ENCODE results near the gene OSMR. TPM values are rescaled to one million over a fixed set of nuclear protein-coding genes. Genes with fewer than 3 reads are reported as not detected.

The OSMR gene
- total RNA-seq, 1 donor from 2014 or later = 17.4 TPM

- H3K4me3 Mint-ChIP-seq (ENCODE audit: unreplicated experiment) = no peak overlapping the region
- DNase-seq (ENCODE audit: low spot score) = no peak
- peaks cover 18% of the 10 kb centered on the region for H3K36me3 Mint-ChIP-seq (ENCODE audit: low read depth, unreplicated experiment)
- no peak overlapping the region for H3K27ac Mint-ChIP-seq (ENCODE audit: unreplicated experiment)
- no peaks in the 10 kb centered on the region for H3K27me3 Mint-ChIP-seq (ENCODE audit: unreplicated experiment)
- no peak for TF ChIP-seq CTCF (IDR thresholded peaks at IDR 0.05; ENCODE audit: unreplicated experiment)
- H3K9me3 Mint-ChIP-seq (ENCODE audit: unreplicated experiment) = no peaks in the 10 kb centered on the region
- H3K4me1 Mint-ChIP-seq (ENCODE audit: unreplicated experiment) = peaks cover 7% of the 10 kb centered on the region
These were observed 81.7 kb downstream of the OSMR start for GRCh38 chr5:38927470-38927869.

- Mint-ChIP-seq H3K4me1 (ENCODE audit: unreplicated experiment) (no peaks in the 10 kb centered on the region), H3K27ac (ENCODE audit: unreplicated experiment) (no peak overlapping the region), H3K27me3 (ENCODE audit: unreplicated experiment) (no peaks in the 10 kb centered on the region), H3K36me3 (ENCODE audit: low read depth, unreplicated experiment) (peaks cover 24% of the 10 kb centered on the region), H3K4me3 (ENCODE audit: unreplicated experiment) (no peak overlapping the region), H3K9me3 (ENCODE audit: unreplicated experiment) (no peaks in the 10 kb centered on the region)
- DNase-seq (ENCODE audit: low spot score) = no peak
- TF ChIP-seq CTCF (IDR thresholded peaks at IDR 0.05; ENCODE audit: unreplicated experiment) = no peak
These were observed 84.0 kb downstream of the OSMR start for GRCh38 chr5:38929838-38930237.

GRCh38 chr5:38931731-38932130 is 85.9 kb downstream of the OSMR start:
- TF ChIP-seq CTCF (IDR thresholded peaks at IDR 0.05; ENCODE audit: unreplicated experiment) = no peak
- Mint-ChIP-seq H3K27ac (ENCODE audit: unreplicated experiment) (no peak overlapping the region), H3K9me3 (ENCODE audit: unreplicated experiment) (no peaks in the 10 kb centered on the region), H3K36me3 (ENCODE audit: low read depth, unreplicated experiment) (peaks cover 14% of the 10 kb centered on the region), H3K27me3 (ENCODE audit: unreplicated experiment) (no peaks in the 10 kb centered on the region), H3K4me3 (ENCODE audit: unreplicated experiment) (no peak overlapping the region), H3K4me1 (ENCODE audit: unreplicated experiment) (no peaks in the 10 kb centered on the region)
- no peak for DNase-seq (ENCODE audit: low spot score)

GRCh38 chr5:38932854-38933408 is 87.1 kb downstream of the OSMR start:
- no peak for DNase-seq (ENCODE audit: low spot score)
- no peak overlapping the region for H3K27ac Mint-ChIP-seq (ENCODE audit: unreplicated experiment)
- H3K27me3 Mint-ChIP-seq (ENCODE audit: unreplicated experiment) = no peaks in the 10 kb centered on the region
- no peaks in the 10 kb centered on the region for H3K9me3 Mint-ChIP-seq (ENCODE audit: unreplicated experiment)
- no peak overlapping the region for H3K4me3 Mint-ChIP-seq (ENCODE audit: unreplicated experiment)
- peaks cover 9% of the 10 kb centered on the region for H3K36me3 Mint-ChIP-seq (ENCODE audit: low read depth, unreplicated experiment)
- no peaks in the 10 kb centered on the region for H3K4me1 Mint-ChIP-seq (ENCODE audit: unreplicated experiment)
- TF ChIP-seq CTCF (IDR thresholded peaks at IDR 0.05; ENCODE audit: unreplicated experiment) = no peak

- no peaks in the 10 kb centered on the region for H3K9me3 Mint-ChIP-seq (ENCODE audit: unreplicated experiment)
- no peak for DNase-seq (ENCODE audit: low spot score)
- no peak overlapping the region for H3K4me3 Mint-ChIP-seq (ENCODE audit: unreplicated experiment)
- H3K27ac Mint-ChIP-seq (ENCODE audit: unreplicated experiment) = no peak overlapping the region
- peaks cover 9% of the 10 kb centered on the region for H3K36me3 Mint-ChIP-seq (ENCODE audit: low read depth, unreplicated experiment)
- no peak for TF ChIP-seq CTCF (IDR thresholded peaks at IDR 0.05; ENCODE audit: unreplicated experiment)
- H3K4me1 Mint-ChIP-seq (ENCODE audit: unreplicated experiment) = no peaks in the 10 kb centered on the region
- H3K27me3 Mint-ChIP-seq (ENCODE audit: unreplicated experiment) = no peaks in the 10 kb centered on the region
These were observed 89.6 kb downstream of the OSMR start for GRCh38 chr5:38935437-38935836.

Measured in endothelial cell (in vitro differentiated cells).